Stimulated activated naive CD4-positive, alpha-beta T cell (primary cell): ENCODE data around the gene GTF2E1.
"Not testable (repeated sequence)": the region's sequence is repeated elsewhere in the genome, so short reads cannot be mapped to it uniquely, and the experiment has no call there.

Source experiments
- DNase-seq, 6 experiments: peaks; one replicate each; lab custom pipeline; 2025; lab: John Stamatoyannopoulos, UW

The GTF2E1 gene

DNA sequence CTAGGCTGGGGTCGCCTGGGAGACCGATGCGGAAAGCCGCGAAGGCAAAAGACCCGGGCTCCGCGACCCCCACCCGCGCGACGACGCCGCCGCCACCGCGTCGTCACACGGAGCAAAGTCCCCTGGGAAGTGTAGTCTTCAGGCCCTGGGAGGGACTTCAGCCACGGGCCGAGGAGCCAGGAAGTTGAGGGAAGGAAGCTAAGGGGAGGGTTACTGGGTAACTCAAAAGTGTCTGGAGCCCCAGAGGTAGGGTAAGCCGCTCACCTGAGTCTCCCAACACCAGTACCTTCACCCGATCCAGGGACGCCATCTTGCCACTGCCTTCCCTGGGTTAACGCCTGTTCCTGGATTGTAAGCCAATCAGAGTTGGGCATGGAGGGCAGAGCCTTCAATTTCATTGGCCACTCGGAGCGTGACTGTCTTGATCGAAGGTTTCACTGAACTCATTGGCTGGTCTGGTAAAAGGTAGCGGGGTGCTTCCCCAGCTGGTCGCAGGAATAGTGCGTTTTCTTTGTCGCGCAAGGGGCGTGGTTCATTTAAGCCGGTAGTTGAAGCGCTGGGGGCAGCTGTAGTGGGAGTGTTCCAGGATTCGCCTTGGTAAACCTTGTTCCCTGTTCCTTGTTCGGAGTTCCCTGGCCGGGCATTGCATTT is at the start of gene GTF2E1, which contains the start of gene RABL3:
GTF2E1 (plus strand) TSS at position 547 of the 651 bp plus-strand sequence. CDS start 7,809 bp downstream, outside the sequence.
RABL3 (minus strand) TSS at position 319 of the 651 bp plus-strand sequence; CDS start at position 310, 9 bp downstream.
- peak; percentile 92 to 98 (median 97) for DNase-seq

DNA sequence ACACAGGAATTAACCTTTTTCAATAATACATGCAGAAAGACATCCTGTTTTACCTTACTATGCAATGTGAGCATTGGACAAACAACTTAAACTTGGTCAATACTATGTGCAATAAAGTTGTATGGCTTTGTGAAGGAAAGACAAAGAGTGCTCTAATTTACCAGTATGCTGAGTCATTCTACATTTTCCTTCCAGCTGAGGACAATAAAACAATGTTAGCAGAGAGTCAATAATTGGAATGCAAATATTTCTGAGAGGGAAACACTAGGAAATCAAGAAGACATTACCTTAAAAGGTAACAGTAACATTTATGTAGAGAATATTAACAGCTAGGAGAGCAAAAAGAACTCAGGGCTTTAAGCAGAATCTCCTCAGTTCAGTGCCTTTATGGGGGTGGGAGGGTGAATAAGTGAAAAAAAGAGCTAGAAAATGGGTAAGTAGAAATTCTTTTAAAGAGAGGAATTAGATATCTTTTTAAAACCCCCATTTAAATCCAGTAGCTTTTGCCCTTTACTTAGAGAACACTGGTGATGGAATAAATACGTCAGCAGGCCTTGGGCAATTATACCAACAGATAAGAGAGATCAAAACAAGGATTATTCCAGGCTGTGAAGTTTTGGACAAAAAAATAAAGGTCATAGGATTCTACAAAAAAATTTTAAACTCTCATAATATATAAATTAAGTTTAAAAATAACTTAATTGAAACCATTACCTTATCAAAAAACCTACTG is 48.9 kb upstream of the GTF2E1 start:
- DNase-seq, result no peak

- DNase-seq, result no peak
These were observed 43.2 kb upstream of the GTF2E1 start for GRCh38 chr3:120699333-120699732.

- DNase-seq, result no peak
These were observed 36.5 kb upstream of the GTF2E1 start for GRCh38 chr3:120705884-120706582.

DNA sequence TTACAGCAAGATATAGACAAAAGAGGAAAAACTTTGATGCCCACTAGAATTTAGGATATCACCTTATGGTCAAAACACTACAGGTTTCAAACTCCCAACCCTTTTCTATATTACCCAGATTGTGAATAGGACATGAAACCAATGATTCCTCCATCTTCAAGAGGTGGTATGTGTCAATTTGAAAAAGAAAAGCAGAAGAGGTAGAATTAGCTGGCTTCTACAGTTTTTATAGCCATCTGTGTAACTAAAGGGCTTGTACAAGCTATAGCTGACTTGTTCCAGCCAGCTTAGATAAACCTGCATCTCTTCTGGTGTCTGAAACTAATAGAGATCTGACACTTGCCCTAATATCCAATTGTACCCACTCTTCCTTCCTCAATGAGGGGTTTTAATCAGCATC is 35.6 kb upstream of the GTF2E1 start:
- no peak for DNase-seq

- DNase-seq, result no peak
These were observed 34.1 kb upstream of the GTF2E1 start for GRCh38 chr3:120708408-120708807.

- DNase-seq, result no peak
These were observed 32.2 kb upstream of the GTF2E1 start for GRCh38 chr3:120710369-120710768.

- no peak for DNase-seq
These were observed 29.3 kb upstream of the GTF2E1 start for GRCh38 chr3:120713262-120713661.

DNA sequence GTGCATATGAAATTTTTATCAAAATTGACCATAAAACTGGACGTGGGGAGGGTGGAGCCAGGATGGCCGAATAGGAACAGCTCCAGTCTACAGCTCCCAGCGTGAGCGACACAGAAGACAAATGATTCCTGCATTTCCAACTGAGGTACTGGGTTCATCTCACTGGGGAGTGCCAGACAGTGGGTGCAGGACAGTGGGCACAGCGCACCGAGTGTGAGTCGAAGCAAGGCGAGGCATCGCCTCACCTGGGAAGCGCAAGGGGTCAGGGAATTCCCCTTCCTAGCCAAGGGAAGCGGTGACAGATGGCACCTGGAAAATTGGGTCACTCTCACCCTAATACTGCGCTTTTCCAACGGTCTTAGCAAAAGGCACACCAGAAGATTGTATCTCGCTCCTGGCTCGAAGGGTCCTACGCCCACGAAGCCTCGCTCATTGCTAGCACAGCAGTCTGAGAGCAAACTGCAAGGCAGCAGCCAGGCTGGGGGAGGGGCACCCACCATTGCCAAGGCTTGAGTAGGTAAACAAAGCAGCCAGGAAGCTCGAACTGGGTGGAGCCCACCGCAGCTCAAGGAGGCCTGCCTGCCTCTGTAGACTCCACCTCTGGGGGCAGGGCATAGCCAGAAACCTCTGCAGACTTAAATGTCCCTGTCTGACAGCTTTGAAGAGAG is 23.2 kb upstream of the GTF2E1 start:
- DNase-seq, result peak; percentile 61 to 84 (median 74)

GRCh38 chr3:120726791-120727190 is 15.8 kb upstream of the GTF2E1 start:
- no peak for DNase-seq

DNA sequence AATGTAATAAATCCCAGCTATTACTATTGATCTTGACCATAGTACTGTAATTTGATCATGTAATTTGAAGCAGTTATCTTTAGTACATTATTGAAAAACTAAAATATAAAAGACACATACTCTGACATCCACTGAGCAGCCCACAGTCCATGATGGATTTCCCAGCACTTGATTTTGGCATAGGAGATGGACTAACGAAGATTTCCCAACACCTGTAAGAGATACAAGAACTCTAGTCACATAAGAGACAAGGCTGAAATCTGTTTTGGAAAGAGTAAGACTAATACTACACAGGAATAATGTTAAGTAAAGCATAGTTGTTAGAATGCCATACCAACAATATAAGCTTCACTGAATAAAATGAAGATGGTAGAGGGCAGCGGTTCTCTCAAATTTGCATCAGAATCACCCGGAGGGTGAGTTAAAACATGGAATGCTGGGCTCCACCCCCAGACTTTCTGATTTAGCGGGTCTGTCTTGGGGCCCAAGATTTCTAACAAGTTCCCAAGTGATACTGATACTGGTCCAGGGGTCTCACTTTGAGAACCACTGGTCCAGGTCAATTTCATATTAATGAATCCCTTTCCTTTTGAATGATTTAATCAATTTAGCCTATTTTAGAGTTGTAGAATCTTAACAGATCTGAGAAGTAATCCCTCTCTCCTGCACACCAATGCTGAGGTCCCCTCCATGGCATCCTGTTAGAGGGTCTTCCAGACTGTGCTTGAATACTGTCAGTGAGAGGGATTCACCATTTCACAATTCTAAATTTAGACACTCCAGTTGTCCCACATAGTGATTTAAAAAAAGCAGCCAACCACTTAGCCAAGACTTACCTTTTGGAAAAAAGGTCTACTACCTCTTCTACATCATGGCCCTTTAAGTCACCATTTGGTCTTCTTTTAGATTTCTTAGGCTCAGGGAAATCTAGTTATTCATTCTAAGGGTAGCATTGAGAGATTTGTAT is 11.7 kb upstream of the GTF2E1 start:
- DNase-seq, result no peak

DNA sequence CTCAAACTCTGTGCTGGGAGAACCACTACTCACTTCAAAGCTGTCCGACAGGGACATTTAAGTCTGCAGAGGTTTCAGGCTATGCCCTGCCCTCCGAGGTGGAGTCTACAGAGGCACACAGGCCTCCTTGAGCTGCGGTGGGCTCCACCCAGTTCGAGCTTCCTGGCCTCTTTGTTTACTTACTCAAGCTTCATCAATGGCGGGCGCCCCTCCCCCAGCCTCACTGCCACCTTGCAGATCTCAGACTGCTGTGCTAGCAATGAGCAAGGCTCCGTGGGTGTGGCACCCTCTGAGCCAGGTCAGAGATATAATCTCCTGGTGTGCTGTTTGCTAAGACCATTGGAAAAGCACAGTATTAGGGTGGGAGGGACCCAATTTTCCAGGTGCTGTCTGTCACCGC is 4.5 kb upstream of the GTF2E1 start:
- not testable (repeated sequence) for DNase-seq

DNA sequence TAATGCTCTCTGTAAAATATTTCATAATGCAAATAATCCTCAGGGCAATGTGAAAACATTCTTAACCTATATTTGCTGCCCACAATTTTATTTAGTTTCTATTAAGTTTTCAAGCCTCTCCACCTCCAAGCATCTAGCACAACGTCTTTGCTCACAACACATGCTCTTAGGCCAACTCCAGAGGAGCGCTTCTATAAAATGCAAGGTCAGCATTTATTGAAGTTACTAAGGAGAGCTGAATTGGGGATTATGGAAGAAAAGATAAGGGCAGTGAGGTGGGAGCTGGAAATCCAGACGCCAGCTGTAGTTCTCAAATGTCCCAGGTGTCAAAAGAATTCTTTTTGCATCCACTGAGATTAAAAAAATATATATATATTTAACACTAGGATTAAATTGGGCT is 1.2 kb upstream of the GTF2E1 start:
- DNase-seq, result no peak

GRCh38 chr3:120741837-120742197 is 727 bp upstream of the GTF2E1 start:
- DNase-seq, result no peak

GRCh38 chr3:120742849-120743365 is 363 bp downstream of the GTF2E1 start:
- DNase-seq, result no peak

DNA sequence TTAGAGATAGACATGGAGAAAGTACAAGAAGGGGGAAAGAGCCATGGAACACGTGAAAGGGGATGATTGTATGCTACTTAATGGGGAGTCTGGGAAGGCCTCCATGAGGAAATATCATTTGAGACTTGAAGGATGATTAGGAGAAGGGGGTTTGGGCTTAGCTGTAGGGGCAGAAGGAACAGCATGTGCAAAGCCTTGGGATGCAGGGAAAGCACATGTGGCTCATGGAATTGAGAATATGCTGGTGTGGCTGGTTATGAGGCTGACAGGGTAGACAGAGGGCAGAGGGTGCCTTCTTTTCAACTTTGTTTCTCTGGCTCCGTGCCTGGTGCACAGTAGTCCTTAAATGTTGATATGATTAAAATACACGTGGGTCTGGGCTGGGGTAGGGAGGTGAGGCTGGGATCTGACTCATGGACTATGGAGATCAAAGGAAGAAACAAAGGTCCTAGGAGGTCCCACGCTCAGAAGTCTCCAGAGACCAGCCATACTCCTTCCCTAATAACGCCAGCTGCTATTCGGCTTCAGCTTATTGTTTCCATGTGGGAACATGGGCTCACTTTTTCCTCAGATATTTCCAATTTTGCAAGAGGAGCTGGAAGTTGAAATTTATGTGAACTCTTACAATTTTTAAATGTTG is 1.1 kb downstream of the GTF2E1 start:
- DNase-seq, result no peak

GRCh38 chr3:120745466-120745865 is 2.9 kb downstream of the GTF2E1 start:
- no peak for DNase-seq

- no peak for DNase-seq
These were observed 7.3 kb downstream of the GTF2E1 start for GRCh38 chr3:120749843-120750242.

GRCh38 chr3:120752230-120752629 is 9.7 kb downstream of the GTF2E1 start:
- DNase-seq, result no peak

DNA sequence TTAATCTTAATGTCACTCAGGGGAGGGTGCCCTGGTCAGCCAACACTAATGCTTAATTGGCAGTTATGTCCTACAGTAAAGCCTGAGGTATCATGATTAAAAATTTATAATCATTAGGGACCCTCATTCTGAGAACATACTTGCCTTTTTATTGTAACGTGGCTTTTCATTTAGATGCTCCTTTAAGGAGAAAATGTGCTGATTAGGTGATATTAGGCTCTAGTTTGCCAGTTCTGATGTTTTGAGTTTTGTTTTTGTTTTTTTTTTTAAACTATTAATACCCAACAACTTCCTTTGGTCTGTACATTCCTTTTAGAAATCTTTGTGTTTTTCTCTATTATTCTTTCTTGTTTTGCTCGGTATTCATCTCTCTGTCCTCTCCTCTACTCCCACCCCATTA is 10.3 kb downstream of the GTF2E1 start:
- no peak for DNase-seq
